ENCODE results near the gene TCEANC2. TPM values are rescaled to one million over a fixed set of nuclear protein-coding genes. Genes with fewer than 3 reads are reported as not detected.

The TCEANC2 gene
- polyA plus RNA-seq, 1 experiment, result 4.1 TPM

- Histone ChIP-seq H3K27me3 (ENCODE audit: control insufficient read depth, insufficient read depth, low read length) (no peaks in the 10 kb centered on the region), H3K4me3 (ENCODE audit: low read depth, low read length) (no peak overlapping the region), H3K36me3 (ENCODE audit: control insufficient read depth, insufficient read depth, low read length) (no peaks in the 10 kb centered on the region)
- no peak for DNase-seq (ENCODE audit: low read depth)
- ChIA-PET POLR2A (no interaction called here), CTCF (interaction anchor here (1.1 kb wide), 1 partner anchor 26 kb away, joined by 3 read pairs; no protein-coding TSS in a partner anchor)
- TF ChIP-seq CTCF (IDR thresholded peaks at IDR 0.05; ENCODE audit: insufficient read depth, low read depth, low read length), result no peak
These were observed 97.6 kb downstream of the TCEANC2 start for GRCh38 chr1:54151013-54151412.

- no peak for DNase-seq (ENCODE audit: low read depth)
- H3K4me3 ChIP-seq (ENCODE audit: low read depth, low read length), result no peak within 1 kb of the TSS
- H3K36me3 ChIP-seq (ENCODE audit: control insufficient read depth, insufficient read depth, low read length), result no peaks in the 10 kb centered on the region
- ChIA-PET CTCF (interaction anchor here (1.0 kb wide), 1 partner anchor 35 kb away, joined by 3 read pairs; no protein-coding TSS in a partner anchor), POLR2A (no interaction called here)
- H3K27me3 ChIP-seq (ENCODE audit: control insufficient read depth, insufficient read depth, low read length), result no peaks in the 10 kb centered on the region
- TF ChIP-seq CTCF (IDR thresholded peaks at IDR 0.05; ENCODE audit: insufficient read depth, low read depth, low read length), result no peak
These were observed 99.3 kb downstream of the TCEANC2 start, which contains the start of gene CDCP2 for GRCh38 chr1:54152696-54153095. CDCP2 (minus strand) TSS chr1:54153000; CDS start chr1:54152922, 78 bp downstream.

GRCh38 chr1:54153535-54154439 lies 100.4 kb downstream of the TCEANC2 start:
- CTCF ChIA-PET, result interaction anchor here (1.0 to 1.2 kb wide), 2 partner anchors 36 to 46 kb away, joined by 3 read pairs; partner anchors contain the start of genes CYB5RL and MRPL37
- Histone ChIP-seq H3K27me3 (ENCODE audit: control insufficient read depth, insufficient read depth, low read length) (no peaks in the 10 kb centered on the region), H3K36me3 (ENCODE audit: control insufficient read depth, insufficient read depth, low read length) (no peaks in the 10 kb centered on the region), H3K4me3 (ENCODE audit: low read depth, low read length) (no peak overlapping the region)
- POLR2A ChIA-PET, result no interaction called here
- DNase-seq (ENCODE audit: low read depth), result no peak
- TF ChIP-seq CTCF (IDR thresholded peaks at IDR 0.05; ENCODE audit: insufficient read depth, low read depth, low read length), result no peak

Small RNAs within 50 kb of the gene (small RNA-seq; reads per million reads assigned to genes)
- gene AL353898.1 (ENCODE audit: insufficient read length, low read depth, low replicate concordance) (not detected), gene AL353898.2 (ENCODE audit: insufficient read length, low read depth, low replicate concordance) (not detected)

Other genes with a start within 250 kb of the TCEANC2 start
- 17.5 and 22.7 TPM in 2 replicates for gene NDC1, start 215.3 kb upstream of the TCEANC2 start, polyA plus RNA-seq (2011; rRNA removed)
- gene YIPF1, start 163.8 kb upstream of the TCEANC2 start, polyA plus RNA-seq (2011; rRNA removed), result 40.2 and 55.5 TPM in 2 replicates
- gene DIO1, start 159.4 kb upstream of the TCEANC2 start, polyA plus RNA-seq (2011; rRNA removed), result not detected in 2 replicates
- 12.8 and 38.3 TPM in 2 replicates for gene IFT25, start 107.9 kb upstream of the TCEANC2 start, polyA plus RNA-seq (2011; rRNA removed)
- 52.9 and 54.6 TPM in 2 replicates for gene LRRC42, start 107.3 kb upstream of the TCEANC2 start, polyA plus RNA-seq (2011; rRNA removed)
- not detected in 2 replicates for gene LDLRAD1, start 35.4 kb upstream of the TCEANC2 start, polyA plus RNA-seq (2011; rRNA removed)
- gene TMEM59, start 404 bp upstream of the TCEANC2 start, polyA plus RNA-seq (2011; rRNA removed), result 615 and 873 TPM in 2 replicates
- not detected in 2 replicates for gene CDCP2, start 99.4 kb downstream of the TCEANC2 start, polyA plus RNA-seq (2011; rRNA removed)
- gene CYB5RL, start 146.4 kb downstream of the TCEANC2 start, polyA plus RNA-seq (2011; rRNA removed), result 3.2 and 4.0 TPM in 2 replicates
- gene MRPL37, start 146.6 kb downstream of the TCEANC2 start, polyA plus RNA-seq (2011; rRNA removed), result 21.0 and 23.1 TPM in 2 replicates

Data from BJ (cell line).